Lung (tissue), 12 donors: ENCODE data around the gene ARAP2. TPM values are rescaled to one million over a fixed set of nuclear protein-coding genes. Genes with fewer than 3 reads are reported as not detected.

Experiments
- ATAC-seq: fragments of 200-7000 bp; cut with Tn5 transposase; one replicate; pipeline ENCODE4 v1.9.1; 2020; ENCODE audit warnings: moderate number of reproducible peaks; ENCODE audit not compliant: insufficient read depth, low FRiP score
- DNase-seq, 3 donors: peaks; one replicate each; pipeline ENCODE4 v3.0.0-alpha.2; 2013 to 2017
- H3K27ac ChIP-seq, 2 donors: one replicate each; pipeline ENCODE4 v1.5.1; 2013; ENCODE audit warnings: mild to moderate bottlenecking in 2 of 2, moderate library complexity in 2 of 2, control low read depth in 1 of 2, inconsistent platforms in 1 of 2, low read depth in 1 of 2, low read length in 1 of 2
- H3K27me3 ChIP-seq, 3 donors: one replicate each; pipeline ENCODE4 v1.5.1; 2013; ENCODE audit warnings: low read length in 2 of 3; ENCODE audit not compliant: control insufficient read depth in 3 of 3, insufficient read depth in 3 of 3
- H3K36me3 ChIP-seq, 4 donors: one replicate each; pipeline ENCODE4 v1.5.1; 2013; ENCODE audit warnings: low read length in 4 of 4, mild to moderate bottlenecking in 1 of 4, moderate library complexity in 1 of 4; ENCODE audit not compliant: control insufficient read depth in 4 of 4, insufficient read depth in 4 of 4
- H3K4me1 ChIP-seq, 5 donors: one replicate each; pipeline ENCODE4 v1.5.1; 2013; ENCODE audit warnings: low read length in 5 of 5, mild to moderate bottlenecking in 2 of 5, moderate library complexity in 1 of 5; ENCODE audit not compliant: control insufficient read depth in 5 of 5, insufficient read depth in 5 of 5
- H3K4me3 ChIP-seq: one replicate; pipeline ENCODE4 v1.5.1; 2013; ENCODE audit warnings: mild to moderate bottlenecking, control low read depth, moderate library complexity
- H3K9ac ChIP-seq, 2 donors: one replicate each; pipeline ENCODE4 v1.5.1; 2013; ENCODE audit warnings: low read length in 2 of 2, control low read depth in 1 of 2; ENCODE audit not compliant: insufficient read depth in 1 of 2
- H3K9me3 ChIP-seq, 4 donors: one replicate each; pipeline ENCODE4 v1.5.1; 2013; ENCODE audit warnings: low read length in 3 of 4, mild to moderate bottlenecking in 1 of 4, moderate library complexity in 1 of 4; ENCODE audit not compliant: control insufficient read depth in 4 of 4, insufficient read depth in 3 of 4
- CTCF ChIP-seq: IDR thresholded peaks from 2 replicates; pipeline ENCODE4 v1.5.1; 2012; ENCODE audit warnings: mild to moderate bottlenecking; ENCODE audit errors: control extremely low read depth, extremely low read depth
- WGBS, 2 donors: extraction: QIAGEN DNeasy Blood & Tissue Kit; methylation state at CpG; one replicate each; pipeline ENCODE4 v1.1.7; 2013; 5-methylcytosine and 5-hydroxymethylcytosine counted together
- polyA plus RNA-seq, 2 donors: library from polyadenylated mRNA; stranded (reverse); fragments of 200-250 nt; gene quantifications; one replicate each; pipeline ENCODE4 v1.2.1, GENCODE V29; 2013
- total RNA-seq, 2 donors: library from RNA; depleted of rRNA in 1 of 2; stranded (reverse); fragments of >200 nt in 1 of 2; gene quantifications; one replicate each; pipeline ENCODE4 v1.2.1, GENCODE V29; 2014 to 2021
- donor health status: control.
- donor health status: control.
- donor health status: Bipolar disorder and iron deficiency.
- donor health status: healthy.
- donor health status: DM: yes; HTN: yes; CAD: no.

ARAP2 gene
- total and polyA plus RNA-seq, 4 donors, result 5.9 to 77.8 (median 20.2) TPM

GRCh38 chr4:36235306-36235705 lies 9.0 kb downstream of the ARAP2 start:
- ATAC-seq, result no peak
- no peak overlapping the region for H3K4me3 ChIP-seq

GRCh38 chr4:36233567-36234266 lies 10.6 kb downstream of the ARAP2 start:
- WGBS, 2 donors, result 93 to 94% methylated on average over 10 of the region's 10 CpGs

More at GRCh38 chr4:36235306-36235705, 9.0 kb downstream of the ARAP2 start:
- DNase-seq, result no peak
- Histone ChIP-seq H3K4me1 (no peaks in the 10 kb centered on the region), H3K9ac (no peak overlapping the region), H3K9me3 (peaks cover 0 to 3% (median 1%) of the 10 kb centered on the region in 4 donors), H3K36me3 (no peaks in the 10 kb centered on the region), H3K27ac (no peak overlapping the region), H3K27me3 (no peaks in the 10 kb centered on the region)
- 81 to 82% methylated on average over 3 of the region's 3 CpGs for WGBS, 2 donors
- TF ChIP-seq CTCF, result no peak

GRCh38 chr4:36230534-36230933 lies 13.8 kb downstream of the ARAP2 start:
- Histone ChIP-seq H3K9me3 (peaks cover 0 to 2% (median 0%) of the 10 kb centered on the region in 4 donors), H3K4me3 (no peak overlapping the region), H3K27ac (no peak overlapping the region), H3K36me3 (peaks cover 0 to 1% (median 0%) of the 10 kb centered on the region in 4 donors), H3K9ac (no peak overlapping the region), H3K27me3 (no peaks in the 10 kb centered on the region), H3K4me1 (no peaks in the 10 kb centered on the region)
- no peak for TF ChIP-seq CTCF
- ATAC-seq (no peak), DNase-seq (no peak)
- 94 to 97% methylated on average over 3 of the region's 3 CpGs for WGBS, 2 donors

More at GRCh38 chr4:36233567-36234266, 10.6 kb downstream of the ARAP2 start:
- no peak overlapping the region for H3K9ac ChIP-seq
- H3K4me1 ChIP-seq, result no peaks in the 10 kb centered on the region
- H3K4me3 ChIP-seq, result no peak overlapping the region
- peaks cover 0 to 3% (median 1%) of the 10 kb centered on the region in 4 donors for H3K9me3 ChIP-seq
- DNase-seq, result no peak
- no peaks in the 10 kb centered on the region for H3K27me3 ChIP-seq
- TF ChIP-seq CTCF, result no peak
- no peak overlapping the region for H3K27ac ChIP-seq
- H3K36me3 ChIP-seq, result peaks cover 0 to 1% (median 0%) of the 10 kb centered on the region in 4 donors
- ATAC-seq, result no peak
